ENCODE data around the gene PNPLA1.

PNPLA1 gene

GRCh38 chr6:36297511-36297910 is 27.7 kb downstream of the PNPLA1 start:
- H3K36me3 ChIP-seq: peaks cover 64% of the 10 kb centered on the region
- H3K4me1 ChIP-seq (ENCODE audit: control insufficient read depth in 1 of 2, insufficient read depth in 1 of 2, low read depth in 1 of 2, low read length in 1 of 2): peaks cover 64 to 75% of the 10 kb centered on the region in 2 experiments
- no peaks in the 10 kb centered on the region for H3K27me3 ChIP-seq
- no peak for TF ChIP-seq CTCF (IDR thresholded peaks at IDR 0.05)
- peak overlapping the region; percentile 51 for H3K27ac ChIP-seq
- no peaks in the 10 kb centered on the region for H3K9me3 ChIP-seq
- no peak overlapping the region for H3K4me3 ChIP-seq (ENCODE audit: low read depth in 1 of 2, low read length in 1 of 2)

GRCh38 chr6:36298027-36298426 is 28.2 kb downstream of the PNPLA1 start:
- H3K9me3 ChIP-seq: no peaks in the 10 kb centered on the region
- no peak for TF ChIP-seq CTCF (IDR thresholded peaks at IDR 0.05)
- H3K36me3 ChIP-seq: peaks cover 68% of the 10 kb centered on the region
- H3K27me3 ChIP-seq: no peaks in the 10 kb centered on the region
- no peak overlapping the region for H3K27ac ChIP-seq
- H3K4me1 ChIP-seq (ENCODE audit: control insufficient read depth in 1 of 2, insufficient read depth in 1 of 2, low read depth in 1 of 2, low read length in 1 of 2): peaks cover 62 to 75% of the 10 kb centered on the region in 2 experiments
- no peak overlapping the region for H3K4me3 ChIP-seq (ENCODE audit: low read depth in 1 of 2, low read length in 1 of 2)

GRCh38 chr6:36301085-36301658 is 31.3 kb downstream of the PNPLA1 start:
- Histone ChIP-seq H3K36me3 (peaks cover 75% of the 10 kb centered on the region), H3K27ac (peak overlapping the region; percentile 45), H3K4me1 (ENCODE audit: control insufficient read depth in 1 of 2, insufficient read depth in 1 of 2, low read depth in 1 of 2, low read length in 1 of 2) (peaks cover 36 to 49% of the 10 kb centered on the region in 2 experiments), H3K9me3 (no peaks in the 10 kb centered on the region), H3K4me3 (ENCODE audit: low read depth in 1 of 2, low read length in 1 of 2) (no peak overlapping the region), H3K27me3 (no peaks in the 10 kb centered on the region)
- TF ChIP-seq CTCF (IDR thresholded peaks at IDR 0.05): no peak

GRCh38 chr6:36301781-36302180 is 31.9 kb downstream of the PNPLA1 start:
- no peak for TF ChIP-seq CTCF (IDR thresholded peaks at IDR 0.05)
- Histone ChIP-seq H3K27me3 (no peaks in the 10 kb centered on the region), H3K4me3 (ENCODE audit: low read depth in 1 of 2, low read length in 1 of 2) (no peak overlapping the region), H3K36me3 (peaks cover 77% of the 10 kb centered on the region), H3K4me1 (ENCODE audit: control insufficient read depth in 1 of 2, insufficient read depth in 1 of 2, low read depth in 1 of 2, low read length in 1 of 2) (peaks cover 30 to 43% of the 10 kb centered on the region in 2 experiments), H3K27ac (peak overlapping the region; percentile 45), H3K9me3 (no peaks in the 10 kb centered on the region)

GRCh38 chr6:36302227-36302976 is 32.5 kb downstream of the PNPLA1 start:
- Histone ChIP-seq H3K4me3 (ENCODE audit: low read depth in 1 of 2, low read length in 1 of 2) (no peak overlapping the region), H3K9me3 (no peaks in the 10 kb centered on the region), H3K27ac (peak overlapping the region; percentile 45), H3K27me3 (no peaks in the 10 kb centered on the region), H3K36me3 (peaks cover 77% of the 10 kb centered on the region), H3K4me1 (ENCODE audit: control insufficient read depth in 1 of 2, insufficient read depth in 1 of 2, low read depth in 1 of 2, low read length in 1 of 2) (peaks cover 24 to 37% of the 10 kb centered on the region in 2 experiments)
- peak; percentile 84 for TF ChIP-seq CTCF (IDR thresholded peaks at IDR 0.05)
